Mesothelial cell of epicardium (in vitro differentiated cells): Measurements from ENCODE around the gene ALX3. TPM values are rescaled to one million over a fixed set of nuclear protein-coding genes. Genes with fewer than 3 reads are reported as not detected.

Experiments used
- DNase-seq, 2 experiments: peaks; one replicate each; pipeline ENCODE4 v3.0.0; 2021; ENCODE audit warnings: low spot score in 2 of 2; ENCODE audit not compliant: unreplicated experiment in 2 of 2
- H3K27ac Mint-ChIP-seq: 2 replicates; pipeline ENCODE4 v1.8.0; 2021; ENCODE audit warnings: mixed read lengths
- H3K27me3 Mint-ChIP-seq: 2 replicates; pipeline ENCODE4 v1.8.0; 2021; ENCODE audit warnings: low read depth, mixed read lengths
- H3K36me3 Mint-ChIP-seq: 2 replicates; pipeline ENCODE4 v1.8.0; 2021; ENCODE audit warnings: mixed read lengths
- H3K4me1 Mint-ChIP-seq: 2 replicates; pipeline ENCODE4 v1.8.0; 2021; ENCODE audit warnings: mixed read lengths
- H3K4me3 Mint-ChIP-seq: 2 replicates; pipeline ENCODE4 v1.8.0; 2021; ENCODE audit warnings: mild to moderate bottlenecking, moderate library complexity, mixed read lengths
- H3K9me3 Mint-ChIP-seq: 2 replicates; pipeline ENCODE4 v1.8.0; 2021; ENCODE audit warnings: mixed read lengths
- CTCF ChIP-seq: fragments of 200-600 bp; sonication (generic); IDR thresholded peaks from one replicate; pipeline ENCODE4 v1.5.0; 2021; ENCODE audit warnings: antibody characterized with exemption; ENCODE audit not compliant: unreplicated experiment
- total RNA-seq: library from RNA; stranded (reverse); gene quantifications from 3 replicates; pipeline ENCODE4 v1.2.1, GENCODE V29; 2021

Gene ALX3
- total RNA-seq, 1 donor from 2014 or later = 127 TPM

- H3K4me3 Mint-ChIP-seq = no peak overlapping the region
- no peaks in the 10 kb centered on the region for H3K9me3 Mint-ChIP-seq
- DNase-seq = peak; percentile 45 to 77
- peak overlapping the region; percentile 78 for H3K27ac Mint-ChIP-seq
- peaks cover 7% of the 10 kb centered on the region for H3K36me3 Mint-ChIP-seq
- H3K27me3 Mint-ChIP-seq = no peaks in the 10 kb centered on the region
- peaks cover 65% of the 10 kb centered on the region for H3K4me1 Mint-ChIP-seq
- TF ChIP-seq CTCF = peak; percentile 78
Measured at GRCh38 chr1:110106013-110106941, 35.8 kb upstream of the ALX3 start.

- H3K4me3 Mint-ChIP-seq = peak overlapping the region; percentile 2
- no peaks in the 10 kb centered on the region for H3K36me3 Mint-ChIP-seq
- no peaks in the 10 kb centered on the region for H3K9me3 Mint-ChIP-seq
- no peaks in the 10 kb centered on the region for H3K27me3 Mint-ChIP-seq
- TF ChIP-seq CTCF = no peak
- peaks cover 75% of the 10 kb centered on the region for H3K4me1 Mint-ChIP-seq
- H3K27ac Mint-ChIP-seq = peak overlapping the region; percentile 83
- DNase-seq = no peak
Measured at GRCh38 chr1:110102081-110102480, 31.6 kb upstream of the ALX3 start.

DNA sequence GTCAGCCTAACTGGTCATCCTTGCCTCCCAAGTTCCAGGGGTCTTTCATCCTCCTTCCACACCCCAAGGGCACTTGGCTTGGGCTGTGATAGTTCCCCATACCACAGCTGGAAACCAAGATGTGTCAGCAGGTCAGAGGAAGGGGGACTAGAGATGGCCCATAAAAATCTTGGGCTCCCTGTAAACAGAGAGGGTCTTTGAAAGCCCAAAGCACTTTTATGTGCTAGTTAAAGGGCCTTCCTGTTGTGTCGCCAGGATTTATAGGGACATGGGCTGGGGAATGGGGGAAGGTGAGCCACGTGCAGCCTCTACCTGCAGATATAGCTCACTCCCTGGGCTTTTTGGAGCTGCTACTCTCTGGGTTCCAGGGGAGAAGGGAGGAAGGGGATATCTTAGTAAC lies 29.9 kb upstream of the ALX3 start:
- DNase-seq = no peak
- H3K4me3 Mint-ChIP-seq = no peak overlapping the region
- H3K27ac Mint-ChIP-seq = peak overlapping the region; percentile 99
- no peak for TF ChIP-seq CTCF
- H3K9me3 Mint-ChIP-seq = no peaks in the 10 kb centered on the region
- no peaks in the 10 kb centered on the region for H3K27me3 Mint-ChIP-seq
- peaks cover 81% of the 10 kb centered on the region for H3K4me1 Mint-ChIP-seq
- no peaks in the 10 kb centered on the region for H3K36me3 Mint-ChIP-seq

DNA sequence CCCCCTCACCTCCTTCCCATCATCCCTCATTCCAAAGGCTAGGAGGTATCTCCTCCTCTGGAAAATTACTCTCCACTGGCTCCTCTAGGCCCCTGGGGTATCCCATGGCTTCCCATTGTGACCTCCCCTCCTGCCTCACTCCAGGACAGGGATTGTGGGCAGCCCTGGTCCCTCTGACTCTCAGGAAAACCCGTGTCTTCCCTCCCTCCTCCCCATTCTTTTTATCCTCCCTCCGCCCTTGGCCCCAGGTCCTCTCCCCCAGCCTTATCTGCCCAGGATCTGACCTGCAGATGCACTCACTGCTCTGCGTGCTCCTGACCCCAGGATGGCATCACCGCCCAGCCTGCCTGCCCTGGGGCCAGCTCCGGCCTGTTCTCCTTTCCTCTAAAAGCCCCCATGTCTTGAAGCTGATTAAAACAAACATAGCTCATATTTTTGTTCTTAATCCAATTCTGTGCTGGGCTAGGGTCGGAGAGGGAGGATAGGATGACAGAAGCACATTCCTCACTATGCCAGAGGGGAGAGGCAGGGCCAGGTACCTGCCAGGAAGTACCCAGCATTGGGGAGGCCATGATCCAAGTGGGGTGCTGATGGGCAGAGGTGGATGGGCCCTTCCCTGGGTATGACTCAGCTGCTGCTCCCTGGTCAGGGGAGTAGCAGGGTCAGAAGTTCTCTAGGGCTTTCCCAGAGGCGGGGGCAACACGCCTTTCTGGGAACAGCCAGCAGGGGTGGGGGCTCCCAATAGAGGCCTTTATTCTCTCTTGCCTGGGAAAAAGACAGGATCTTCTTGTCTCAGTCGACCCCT lies 28.0 kb upstream of the ALX3 start:
- TF ChIP-seq CTCF = no peak
- Mint-ChIP-seq H3K27me3 (no peaks in the 10 kb centered on the region), H3K9me3 (no peaks in the 10 kb centered on the region), H3K36me3 (no peaks in the 10 kb centered on the region), H3K4me3 (peak overlapping the region; percentile 32), H3K27ac (peak overlapping the region; percentile 99), H3K4me1 (peaks cover 77% of the 10 kb centered on the region)
- no peak for DNase-seq

- Mint-ChIP-seq H3K27ac (peak overlapping the region; percentile 99), H3K4me1 (peaks cover 74% of the 10 kb centered on the region), H3K27me3 (no peaks in the 10 kb centered on the region), H3K4me3 (no peak overlapping the region), H3K36me3 (no peaks in the 10 kb centered on the region), H3K9me3 (no peaks in the 10 kb centered on the region)
- no peak for DNase-seq
- TF ChIP-seq CTCF = no peak
Measured at GRCh38 chr1:110097507-110098221, 27.2 kb upstream of the ALX3 start.
